Liver (tissue), 9 donors: ENCODE data around the gene PPP4R1. TPM values are rescaled to one million over a fixed set of nuclear protein-coding genes. Genes with fewer than 3 reads are reported as not detected.

ENCODE experiments used
- DNase-seq: peaks from one replicate; pipeline ENCODE4 v3.0.0-alpha.2; 2017; ENCODE audit warnings: low spot score
- H3K27ac ChIP-seq, 2 donors: one replicate each; pipeline ENCODE4 v1.7.0; 2013; ENCODE audit warnings: inconsistent platforms in 2 of 2, low read length in 2 of 2, control low read depth in 1 of 2, low read depth in 1 of 2, mild to moderate bottlenecking in 1 of 2
- H3K27me3 ChIP-seq, 4 donors: one replicate each; pipeline versions ENCODE4 v1.6.1 to v1.7.0; 2013; ENCODE audit warnings: low read length in 3 of 4, inconsistent platforms in 1 of 4, mild to moderate bottlenecking in 1 of 4, moderate library complexity in 1 of 4; ENCODE audit not compliant: control insufficient read depth in 4 of 4, insufficient read depth in 4 of 4
- H3K36me3 ChIP-seq, 4 donors: one replicate each; pipeline versions ENCODE4 v1.6.1 to v1.7.0; 2013; ENCODE audit warnings: low read length in 3 of 4, mild to moderate bottlenecking in 3 of 4, low read depth in 1 of 4, moderate library complexity in 1 of 4; ENCODE audit not compliant: control insufficient read depth in 4 of 4, insufficient read depth in 3 of 4
- H3K4me1 ChIP-seq, 4 donors: one replicate each; pipeline versions ENCODE4 v1.6.1 to v1.7.0; 2013; ENCODE audit warnings: low read length in 3 of 4, mild to moderate bottlenecking in 3 of 4, moderate library complexity in 1 of 4; ENCODE audit not compliant: control insufficient read depth in 4 of 4, insufficient read depth in 4 of 4
- H3K4me3 ChIP-seq, 3 donors: one replicate each; pipeline versions ENCODE4 v1.6.1 to v1.7.0; 2013; ENCODE audit warnings: low read length in 3 of 3, control low read depth in 1 of 3, low read depth in 1 of 3, mild to moderate bottlenecking in 1 of 3
- H3K9ac ChIP-seq, 2 donors: one replicate each; pipeline ENCODE4 v1.7.0; 2013; ENCODE audit warnings: low read length in 2 of 2, mild to moderate bottlenecking in 2 of 2, moderate library complexity in 2 of 2, control low read depth in 1 of 2, low read depth in 1 of 2
- H3K9me3 ChIP-seq, 4 donors: one replicate each; pipeline versions ENCODE4 v1.6.1 to v1.7.0; 2013; ENCODE audit warnings: low read length in 3 of 4; ENCODE audit not compliant: control insufficient read depth in 4 of 4
- EGR1 ChIP-seq, 2 donors: IDR thresholded peaks; 2 replicates each; pipeline ENCODE4 v1.6.1; 2016 to 2018; ENCODE audit warnings: antibody characterized with exemption in 2 of 2, low read depth in 2 of 2
- FOXA1 ChIP-seq: IDR thresholded peaks from 2 replicates; pipeline ENCODE4 v1.6.1; 2016; ENCODE audit warnings: antibody characterized with exemption
- FOXA2 ChIP-seq: IDR thresholded peaks from 2 replicates; pipeline ENCODE4 v1.6.1; 2016; ENCODE audit warnings: antibody characterized with exemption
- GABPA ChIP-seq, 2 donors: IDR thresholded peaks in 1 of 2; conservative IDR thresholded peaks in 1 of 2; 2 replicates each; pipeline ENCODE4 v1.6.1; 2016; ENCODE audit warnings: antibody characterized with exemption in 2 of 2, mild to moderate bottlenecking in 1 of 2, moderate library complexity in 1 of 2
- HNF4G ChIP-seq: IDR thresholded peaks from 2 replicates; pipeline ENCODE4 v1.6.1; 2016; ENCODE audit warnings: antibody characterized with exemption
- JUND ChIP-seq, 2 donors: IDR thresholded peaks; 2 replicates each; pipeline ENCODE4 v1.6.1; 2016; ENCODE audit warnings: antibody characterized with exemption in 2 of 2
- NR2F2 ChIP-seq: IDR thresholded peaks from 2 replicates; pipeline ENCODE4 v1.6.1; 2016; ENCODE audit warnings: antibody characterized with exemption
- RAD21 ChIP-seq, 2 donors: IDR thresholded peaks; 2 replicates each; pipeline ENCODE4 v1.6.1; 2016; ENCODE audit warnings: antibody characterized with exemption in 2 of 2, mild to moderate bottlenecking in 2 of 2
- RXRA ChIP-seq, 2 donors: IDR thresholded peaks; 2 replicates each; pipeline ENCODE4 v1.6.1; 2017 to 2018; ENCODE audit warnings: antibody characterized with exemption in 2 of 2, mild to moderate bottlenecking in 1 of 2
- SP1 ChIP-seq: IDR thresholded peaks from 2 replicates; pipeline ENCODE4 v1.6.1; 2018; ENCODE audit warnings: antibody characterized with exemption, mild to moderate bottlenecking
- TAF1 ChIP-seq: conservative IDR thresholded peaks from 2 replicates; pipeline ENCODE4 v1.6.1; 2016; ENCODE audit warnings: antibody characterized with exemption, mild to moderate bottlenecking
- YY1 ChIP-seq: IDR thresholded peaks from 2 replicates; pipeline ENCODE4 v1.6.1; 2016; ENCODE audit warnings: antibody characterized with exemption, mild to moderate bottlenecking
- WGBS: extraction: QIAGEN DNeasy Blood & Tissue Kit; methylation state at CpG from one replicate; pipeline ENCODE4 v1.1.7; 2013; 5-methylcytosine and 5-hydroxymethylcytosine counted together
- polyA plus RNA-seq, 2 donors: library from polyadenylated mRNA; stranded (reverse) in 1 of 2; unstranded in 1 of 2; fragments of 200-250 nt in 1 of 2; fragments of >200 nt in 1 of 2; fragmentation: Nextera tagmentation in 1 of 2; extraction: Ambion mirVana in 1 of 2; gene quantifications; one replicate each; pipeline versions ENCODE4 v1.2.1 to v1.2.3, GENCODE V29; 2013 to 2015
- total RNA-seq, 2 donors: library from RNA; depleted of rRNA; stranded (reverse); fragments of >200 nt; gene quantifications; one replicate each; pipeline ENCODE4 v1.2.3, GENCODE V29; 2014
- TF ChIP-seq, protein P1 (sequence below): IDR thresholded peaks from 2 replicates; pipeline ENCODE4 v1.6.1; 2016; ENCODE audit warnings: antibody characterized with exemption
- TF ChIP-seq, protein P2 (sequence below): IDR thresholded peaks from 2 replicates; pipeline ENCODE4 v1.6.1; 2016; ENCODE audit warnings: antibody characterized with exemption, mild to moderate bottlenecking
- TF ChIP-seq, protein P3 (sequence below): IDR thresholded peaks from 2 replicates; pipeline ENCODE4 v1.6.1; 2016; ENCODE audit warnings: antibody characterized with exemption
- TF ChIP-seq, protein P4 (sequence below): IDR thresholded peaks from 2 replicates; pipeline ENCODE4 v1.6.1; 2016; ENCODE audit warnings: antibody characterized with exemption
- TF ChIP-seq, protein P5 (sequence below): fragments of 150-350 bp; IDR thresholded peaks from 2 replicates; pipeline ENCODE4 v1.5.1; 2017; ENCODE audit warnings: improper control_type of control experiment, low read depth, low read length; ENCODE audit not compliant: missing input control
- donor health status: healthy.
- donor health status: healthy.
- donor health status: healthy.
- donor health status: healthy.
- donor health status: healthy.

The PPP4R1 gene
- total and polyA plus RNA-seq, 4 donors, result 11.7 to 50.8 (median 22.8) TPM

DNA sequence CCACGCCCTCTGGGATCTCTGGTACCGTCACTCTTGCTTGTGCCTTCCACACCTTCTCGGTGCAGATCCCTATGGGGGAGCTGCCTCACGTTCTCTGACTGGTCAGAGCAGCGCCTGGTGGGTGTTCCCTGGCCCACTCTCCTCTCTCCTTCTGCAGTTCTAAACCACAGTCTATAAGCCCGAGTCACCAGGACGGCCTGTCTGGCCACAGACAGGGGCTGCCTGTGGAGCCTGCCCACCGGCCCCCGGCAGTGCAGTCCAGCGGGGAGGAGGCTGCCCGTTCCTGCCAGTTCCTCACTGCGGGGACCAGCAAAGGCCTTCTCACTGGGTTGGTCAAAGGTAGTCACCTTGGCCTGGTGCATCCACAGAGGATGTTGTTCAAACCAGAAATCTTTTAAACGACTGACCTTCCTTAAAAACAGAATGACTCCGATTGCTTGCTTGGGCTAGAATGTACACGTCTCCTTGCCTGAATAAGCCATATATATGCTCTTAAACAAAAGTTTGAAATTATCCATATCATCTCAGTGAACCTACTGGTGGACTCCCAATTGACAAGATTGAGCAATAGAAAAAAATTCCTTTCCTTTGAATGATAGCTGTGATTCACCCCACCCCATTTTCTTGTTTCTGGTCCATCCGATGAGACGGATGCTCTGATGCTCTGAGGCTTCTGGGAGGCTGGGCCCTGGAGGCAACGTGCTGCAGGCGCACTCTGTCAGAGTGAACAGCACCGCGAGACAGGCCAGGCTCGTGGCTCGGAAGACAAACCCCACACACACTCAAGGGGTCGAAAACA lies 77.8 kb downstream of the PPP4R1 start:
- H3K36me3 ChIP-seq, result peaks cover 0 to 48% (median 30%) of the 10 kb centered on the region in 4 donors
- H3K27ac ChIP-seq, result no peak overlapping the region
- no peak for DNase-seq
- H3K4me3 ChIP-seq, result no peak overlapping the region
- H3K4me1 ChIP-seq, result no peaks in the 10 kb centered on the region
- no peaks in the 10 kb centered on the region for H3K9me3 ChIP-seq
- H3K9ac ChIP-seq, result no peak overlapping the region
- WGBS, result 97% methylated on average over 19 of the region's 24 CpGs
- TF ChIP-seq RAD21 (IDR thresholded peaks at IDR 0.05) (no peak), FOXA2 (no peak), GABPA (IDR thresholded peaks at IDR 0.05 in 1 of 2, conservative IDR thresholded peaks at IDR 0.05 in 1 of 2) (no peak), YY1 (no peak), SP1 (no peak), EGR1 (IDR thresholded peaks at IDR 0.05; ENCODE audit: low read depth in 2 of 2) (no peak), NR2F2 (no peak), TAF1 (no peak), HNF4G (no peak), JUND (IDR thresholded peaks at IDR 0.05) (no peak), RXRA (IDR thresholded peaks at IDR 0.05) (no peak), FOXA1 (no peak)
- TF ChIP-seq, protein P1, sequence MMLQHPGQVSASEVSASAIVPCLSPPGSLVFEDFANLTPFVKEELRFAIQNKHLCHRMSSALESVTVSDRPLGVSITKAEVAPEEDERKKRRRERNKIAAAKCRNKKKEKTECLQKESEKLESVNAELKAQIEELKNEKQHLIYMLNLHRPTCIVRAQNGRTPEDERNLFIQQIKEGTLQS, result no peak
- TF ChIP-seq, protein P2, sequence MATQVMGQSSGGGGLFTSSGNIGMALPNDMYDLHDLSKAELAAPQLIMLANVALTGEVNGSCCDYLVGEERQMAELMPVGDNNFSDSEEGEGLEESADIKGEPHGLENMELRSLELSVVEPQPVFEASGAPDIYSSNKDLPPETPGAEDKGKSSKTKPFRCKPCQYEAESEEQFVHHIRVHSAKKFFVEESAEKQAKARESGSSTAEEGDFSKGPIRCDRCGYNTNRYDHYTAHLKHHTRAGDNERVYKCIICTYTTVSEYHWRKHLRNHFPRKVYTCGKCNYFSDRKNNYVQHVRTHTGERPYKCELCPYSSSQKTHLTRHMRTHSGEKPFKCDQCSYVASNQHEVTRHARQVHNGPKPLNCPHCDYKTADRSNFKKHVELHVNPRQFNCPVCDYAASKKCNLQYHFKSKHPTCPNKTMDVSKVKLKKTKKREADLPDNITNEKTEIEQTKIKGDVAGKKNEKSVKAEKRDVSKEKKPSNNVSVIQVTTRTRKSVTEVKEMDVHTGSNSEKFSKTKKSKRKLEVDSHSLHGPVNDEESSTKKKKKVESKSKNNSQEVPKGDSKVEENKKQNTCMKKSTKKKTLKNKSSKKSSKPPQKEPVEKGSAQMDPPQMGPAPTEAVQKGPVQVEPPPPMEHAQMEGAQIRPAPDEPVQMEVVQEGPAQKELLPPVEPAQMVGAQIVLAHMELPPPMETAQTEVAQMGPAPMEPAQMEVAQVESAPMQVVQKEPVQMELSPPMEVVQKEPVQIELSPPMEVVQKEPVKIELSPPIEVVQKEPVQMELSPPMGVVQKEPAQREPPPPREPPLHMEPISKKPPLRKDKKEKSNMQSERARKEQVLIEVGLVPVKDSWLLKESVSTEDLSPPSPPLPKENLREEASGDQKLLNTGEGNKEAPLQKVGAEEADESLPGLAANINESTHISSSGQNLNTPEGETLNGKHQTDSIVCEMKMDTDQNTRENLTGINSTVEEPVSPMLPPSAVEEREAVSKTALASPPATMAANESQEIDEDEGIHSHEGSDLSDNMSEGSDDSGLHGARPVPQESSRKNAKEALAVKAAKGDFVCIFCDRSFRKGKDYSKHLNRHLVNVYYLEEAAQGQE, result no peak
- TF ChIP-seq, protein P3, sequence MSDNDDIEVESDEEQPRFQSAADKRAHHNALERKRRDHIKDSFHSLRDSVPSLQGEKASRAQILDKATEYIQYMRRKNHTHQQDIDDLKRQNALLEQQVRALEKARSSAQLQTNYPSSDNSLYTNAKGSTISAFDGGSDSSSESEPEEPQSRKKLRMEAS, result no peak
- no peaks in the 10 kb centered on the region for H3K27me3 ChIP-seq

DNA sequence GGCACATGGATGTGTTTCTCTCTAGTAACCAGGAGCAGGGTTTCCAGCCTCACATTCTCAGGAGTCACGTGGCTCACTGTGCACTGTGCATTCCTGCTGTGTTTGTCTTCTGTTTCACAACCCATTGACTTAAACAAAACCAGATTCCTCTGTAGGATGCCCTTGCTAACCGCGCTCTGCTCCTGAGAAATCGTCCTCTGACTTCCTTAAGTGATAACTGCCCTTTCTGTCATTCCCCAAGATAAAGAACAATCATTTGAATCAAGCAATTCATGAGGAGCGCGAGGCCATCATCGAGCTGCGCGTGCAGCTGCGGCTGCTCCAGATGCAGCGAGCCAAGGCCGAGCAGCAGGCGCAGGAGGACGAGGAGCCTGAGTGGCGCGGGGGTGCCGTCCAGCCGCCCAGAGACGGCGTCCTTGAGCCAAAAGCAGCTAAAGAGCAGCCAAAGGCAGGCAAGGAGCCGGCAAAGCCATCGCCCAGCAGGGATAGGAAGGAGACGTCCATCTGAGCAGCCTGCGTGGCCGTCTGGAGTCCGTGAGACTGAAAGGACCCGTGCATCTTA lies 78.8 kb downstream of the PPP4R1 start:
- Histone ChIP-seq H3K9ac (no peak overlapping the region), H3K27me3 (no peaks in the 10 kb centered on the region), H3K9me3 (no peaks in the 10 kb centered on the region), H3K4me3 (no peak overlapping the region), H3K36me3 (peaks cover 0 to 50% (median 31%) of the 10 kb centered on the region in 4 donors), H3K27ac (no peak overlapping the region), H3K4me1 (peaks cover 0 to under 1% (median 0%) of the 10 kb centered on the region in 4 donors)
- no peak for TF ChIP-seq TAF1
- TF ChIP-seq, protein P3, result no peak
- TF ChIP-seq, protein P4, sequence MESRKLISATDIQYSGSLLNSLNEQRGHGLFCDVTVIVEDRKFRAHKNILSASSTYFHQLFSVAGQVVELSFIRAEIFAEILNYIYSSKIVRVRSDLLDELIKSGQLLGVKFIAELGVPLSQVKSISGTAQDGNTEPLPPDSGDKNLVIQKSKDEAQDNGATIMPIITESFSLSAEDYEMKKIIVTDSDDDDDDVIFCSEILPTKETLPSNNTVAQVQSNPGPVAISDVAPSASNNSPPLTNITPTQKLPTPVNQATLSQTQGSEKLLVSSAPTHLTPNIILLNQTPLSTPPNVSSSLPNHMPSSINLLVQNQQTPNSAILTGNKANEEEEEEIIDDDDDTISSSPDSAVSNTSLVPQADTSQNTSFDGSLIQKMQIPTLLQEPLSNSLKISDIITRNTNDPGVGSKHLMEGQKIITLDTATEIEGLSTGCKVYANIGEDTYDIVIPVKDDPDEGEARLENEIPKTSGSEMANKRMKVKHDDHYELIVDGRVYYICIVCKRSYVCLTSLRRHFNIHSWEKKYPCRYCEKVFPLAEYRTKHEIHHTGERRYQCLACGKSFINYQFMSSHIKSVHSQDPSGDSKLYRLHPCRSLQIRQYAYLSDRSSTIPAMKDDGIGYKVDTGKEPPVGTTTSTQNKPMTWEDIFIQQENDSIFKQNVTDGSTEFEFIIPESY, result no peak
- TF ChIP-seq RAD21 (IDR thresholded peaks at IDR 0.05), result no peak
- TF ChIP-seq, protein P5, sequence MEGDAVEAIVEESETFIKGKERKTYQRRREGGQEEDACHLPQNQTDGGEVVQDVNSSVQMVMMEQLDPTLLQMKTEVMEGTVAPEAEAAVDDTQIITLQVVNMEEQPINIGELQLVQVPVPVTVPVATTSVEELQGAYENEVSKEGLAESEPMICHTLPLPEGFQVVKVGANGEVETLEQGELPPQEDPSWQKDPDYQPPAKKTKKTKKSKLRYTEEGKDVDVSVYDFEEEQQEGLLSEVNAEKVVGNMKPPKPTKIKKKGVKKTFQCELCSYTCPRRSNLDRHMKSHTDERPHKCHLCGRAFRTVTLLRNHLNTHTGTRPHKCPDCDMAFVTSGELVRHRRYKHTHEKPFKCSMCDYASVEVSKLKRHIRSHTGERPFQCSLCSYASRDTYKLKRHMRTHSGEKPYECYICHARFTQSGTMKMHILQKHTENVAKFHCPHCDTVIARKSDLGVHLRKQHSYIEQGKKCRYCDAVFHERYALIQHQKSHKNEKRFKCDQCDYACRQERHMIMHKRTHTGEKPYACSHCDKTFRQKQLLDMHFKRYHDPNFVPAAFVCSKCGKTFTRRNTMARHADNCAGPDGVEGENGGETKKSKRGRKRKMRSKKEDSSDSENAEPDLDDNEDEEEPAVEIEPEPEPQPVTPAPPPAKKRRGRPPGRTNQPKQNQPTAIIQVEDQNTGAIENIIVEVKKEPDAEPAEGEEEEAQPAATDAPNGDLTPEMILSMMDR, result no peak
- no peak for DNase-seq
- 88% methylated on average over 27 of the region's 27 CpGs for WGBS
